HG02852 (cell line): ENCODE data around the gene GRIK3.
"Not testable (repeated sequence)": the region's sequence is repeated elsewhere in the genome, so short reads cannot be mapped to it uniquely, and the experiment has no call there.

ENCODE experiments used
- ATAC-seq: cut with Tn5 transposase; IDR thresholded peaks from one replicate; pipeline ENCODE4 v1.9.1; 2021; ENCODE audit warnings: mild to moderate bottlenecking, moderate library complexity; ENCODE audit not compliant: unreplicated experiment

The GRIK3 gene

DNA sequence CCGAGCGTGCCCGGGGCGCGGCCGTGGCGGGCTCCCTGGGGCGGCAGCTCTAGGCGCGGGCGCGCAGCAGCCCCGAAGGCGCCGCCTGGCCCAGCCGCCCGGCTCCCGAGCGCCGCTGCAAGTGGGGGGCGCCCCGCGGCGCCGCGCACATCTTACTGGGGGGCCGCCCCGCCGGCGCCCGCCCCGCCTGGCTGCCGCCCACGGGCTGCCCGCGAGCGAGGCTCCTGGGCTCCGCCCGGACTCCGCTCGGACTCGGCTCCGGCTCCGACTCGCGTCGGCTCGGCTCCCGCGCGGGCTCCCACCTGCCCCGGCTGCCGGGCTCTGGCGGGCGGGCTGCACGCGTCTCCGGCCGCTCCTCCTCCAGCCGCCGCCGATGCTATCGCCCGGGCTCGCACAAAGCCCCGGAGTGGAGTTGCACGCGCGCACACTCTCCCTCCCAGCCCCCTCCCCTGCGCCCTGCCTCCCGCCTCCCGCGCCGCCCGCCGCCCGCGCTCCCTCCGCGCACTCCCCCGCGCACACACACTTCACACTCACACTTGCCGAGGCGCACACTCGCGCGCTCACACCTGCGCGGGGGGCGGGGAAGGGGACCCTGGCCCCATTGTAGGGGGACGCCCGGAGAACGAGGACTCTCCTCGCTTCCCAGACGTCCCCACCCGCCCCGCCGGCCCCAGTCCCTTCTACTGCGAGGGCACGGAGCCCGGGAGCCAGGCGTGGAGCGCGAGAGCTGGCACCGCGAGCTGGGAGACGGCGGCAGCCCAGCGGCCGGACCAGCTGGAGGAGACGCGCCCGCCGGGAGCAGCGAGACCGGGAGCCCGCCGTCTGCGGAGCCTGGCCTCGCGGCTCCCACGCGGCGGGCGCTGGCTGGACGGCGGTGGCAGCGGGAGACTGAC is at the start of gene GRIK3:
TSS of gene GRIK3 (minus strand) at position 395 of the 893 bp plus-strand sequence. CDS start 407 bp downstream, outside the sequence.
- no peak for ATAC-seq

DNA sequence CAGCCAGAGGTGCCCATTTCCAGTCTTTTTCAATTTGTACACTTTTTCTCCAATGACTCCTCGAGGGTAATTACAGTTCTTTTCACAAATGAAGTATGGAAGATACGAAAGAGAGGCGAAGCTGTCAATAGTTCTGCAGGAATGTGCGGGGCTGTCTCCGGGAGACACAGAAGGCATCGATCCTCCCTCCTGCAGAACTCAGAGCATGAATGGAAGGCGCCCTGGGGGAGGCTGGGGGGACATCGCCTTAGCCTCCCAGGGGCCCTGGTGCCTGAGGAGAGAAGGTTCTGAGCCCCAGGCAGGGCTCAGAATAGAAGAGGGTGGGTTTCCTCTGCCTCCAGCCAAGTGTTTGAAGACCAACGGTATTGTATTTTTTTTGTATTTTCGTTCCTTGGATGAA is 49.7 kb upstream of the GRIK3 start:
- ATAC-seq = no peak

DNA sequence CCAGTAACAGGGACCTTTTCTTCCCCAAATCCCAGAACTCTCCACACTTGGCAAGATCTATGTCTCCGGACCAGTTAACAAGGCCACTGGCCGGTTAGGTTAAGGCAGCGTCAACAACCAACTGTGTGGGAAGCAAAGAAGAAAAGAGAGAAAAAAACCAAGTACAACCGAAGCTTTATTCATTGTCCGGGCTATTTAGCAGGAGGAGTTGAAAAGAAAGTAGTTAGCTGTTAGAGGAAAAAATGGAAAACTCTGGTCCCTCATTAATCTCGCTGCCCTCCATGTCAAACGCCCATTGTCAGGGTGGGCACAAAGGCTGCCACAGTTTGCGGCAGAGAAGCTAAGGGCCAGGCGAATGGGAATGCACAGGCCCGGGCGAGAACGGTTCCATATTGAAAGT is 49.3 kb upstream of the GRIK3 start:
- no peak for ATAC-seq

DNA sequence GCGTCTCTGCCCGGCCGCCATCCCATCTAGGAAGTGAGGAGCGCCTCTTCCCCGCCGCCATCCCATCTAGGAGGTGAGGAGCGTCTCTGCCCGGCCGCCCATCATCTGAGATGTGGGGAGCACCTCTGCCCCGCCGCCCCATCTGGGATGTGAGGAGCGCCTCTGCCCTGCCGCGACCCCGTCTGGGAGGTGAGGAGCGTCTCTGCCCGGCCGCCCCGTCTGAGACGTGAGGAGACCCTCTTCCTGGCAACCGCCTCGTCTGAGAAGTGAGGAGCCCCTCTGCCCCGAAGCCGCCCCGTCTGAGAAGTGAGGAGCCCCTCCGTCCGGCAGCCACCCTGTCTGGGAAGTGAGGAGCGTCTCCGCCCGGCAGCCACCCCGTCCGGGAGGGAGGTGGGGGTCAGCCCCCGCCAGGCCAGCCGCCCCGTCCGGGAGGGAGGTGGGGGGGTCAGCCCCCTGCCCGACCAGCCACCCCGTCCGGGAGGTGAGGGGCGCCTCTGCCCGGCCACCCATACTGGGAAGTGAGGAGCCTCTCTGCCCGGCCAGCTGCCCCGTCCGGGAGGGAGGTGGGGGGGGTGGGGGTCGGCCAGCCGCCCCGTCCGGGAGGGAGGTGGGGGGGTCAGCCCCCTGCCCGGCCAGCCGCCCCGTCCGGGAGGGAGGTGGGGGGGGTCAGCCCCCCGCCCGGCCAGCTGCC is 46.1 kb upstream of the GRIK3 start:
- not testable (repeated sequence) for ATAC-seq

DNA sequence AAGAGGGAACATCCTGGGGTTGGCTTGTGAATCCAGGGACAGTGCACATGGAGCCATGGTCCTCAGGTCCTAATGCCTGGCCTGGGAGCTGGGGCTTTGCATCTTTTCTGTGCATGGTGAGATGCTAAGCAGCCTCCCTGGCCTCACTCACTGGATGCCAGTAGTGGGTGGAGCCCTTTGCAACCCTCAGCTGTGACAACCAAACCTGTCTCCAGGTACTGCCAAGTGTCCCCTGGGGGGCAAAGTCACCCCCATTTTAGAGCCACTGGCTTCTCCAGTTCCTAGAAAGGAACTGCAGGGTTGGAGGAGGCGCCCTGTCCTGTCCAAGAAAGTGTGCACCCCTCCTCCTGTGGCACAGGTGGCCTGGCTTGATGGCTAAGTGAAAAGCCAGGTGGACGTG is 44.6 kb upstream of the GRIK3 start:
- no peak for ATAC-seq

DNA sequence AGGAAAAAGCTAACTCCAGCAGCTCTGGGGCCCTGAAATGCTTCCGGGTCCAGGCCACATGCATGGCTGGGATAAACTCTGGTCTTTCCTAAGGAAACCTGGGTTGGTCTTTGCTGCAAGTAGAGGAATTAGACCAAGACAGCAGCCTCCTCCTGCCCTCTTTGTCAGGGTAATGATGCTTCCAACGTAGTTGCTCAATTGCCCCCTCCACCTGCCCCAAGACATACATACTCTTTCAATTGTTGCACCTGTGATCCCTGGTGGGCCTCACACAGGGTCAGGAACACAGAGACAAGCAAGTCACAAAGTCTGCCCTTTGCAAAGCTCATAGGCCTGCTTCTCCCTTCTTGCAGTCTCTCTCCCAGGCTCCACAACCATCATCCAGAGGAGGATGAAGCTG is 41.9 kb upstream of the GRIK3 start:
- no peak for ATAC-seq

DNA sequence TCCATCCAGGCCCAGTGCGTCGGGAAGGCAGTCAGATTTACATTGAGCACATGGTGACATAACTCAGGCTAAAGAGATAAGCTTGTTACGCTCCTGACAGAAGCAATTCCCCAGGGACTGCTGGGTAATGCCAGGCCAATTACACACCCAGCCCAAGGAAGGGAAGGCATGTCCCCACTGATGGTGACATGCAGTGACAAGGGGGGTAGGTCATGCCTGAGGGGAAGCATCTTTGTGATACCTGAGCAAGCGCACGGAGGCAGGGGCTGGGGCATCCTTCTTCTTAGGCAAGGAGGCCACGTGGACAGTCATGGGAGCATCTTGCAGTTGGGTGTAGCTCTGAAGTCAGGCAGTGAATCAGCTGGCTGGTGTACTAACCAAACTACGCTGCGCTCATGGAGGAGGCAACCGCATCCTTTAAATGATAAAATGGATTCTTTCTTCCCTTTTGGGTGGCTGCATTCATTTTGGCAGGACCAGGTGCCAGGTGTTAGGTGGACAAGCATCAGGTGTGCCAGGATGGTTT is 39.6 kb upstream of the GRIK3 start:
- no peak for ATAC-seq

DNA sequence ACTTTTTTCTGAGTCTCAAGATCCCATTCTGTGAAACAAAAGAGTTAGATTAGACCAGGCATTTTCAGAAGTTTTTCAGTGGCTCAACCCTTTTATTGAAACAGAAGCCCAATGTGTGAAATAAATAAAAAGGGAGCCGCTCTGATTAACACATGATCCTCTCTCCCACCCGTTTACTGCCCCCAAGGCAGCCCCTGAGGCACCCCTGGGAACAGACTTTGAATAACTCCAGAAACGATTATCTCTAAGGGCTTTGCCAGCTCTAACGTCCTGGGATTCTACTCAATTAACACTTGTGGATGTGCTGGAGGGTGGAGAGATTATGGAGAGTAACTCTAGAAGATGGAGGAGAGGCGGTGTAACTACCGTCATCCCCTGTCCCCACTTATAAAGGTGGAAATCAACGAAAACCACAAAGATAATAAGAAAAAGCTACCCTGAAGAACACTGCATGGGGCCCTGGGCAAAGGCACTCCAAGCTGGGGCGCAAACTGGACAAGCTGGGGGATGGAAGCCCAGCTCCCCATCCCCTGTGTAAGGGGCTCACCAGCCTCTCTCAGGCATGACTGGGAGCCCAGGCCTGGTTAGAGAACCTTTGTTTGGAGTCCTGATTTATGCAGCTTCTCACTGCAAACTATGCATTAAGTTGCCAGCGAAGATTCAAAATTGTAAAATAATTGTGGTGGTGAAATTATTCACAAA is 39.0 kb upstream of the GRIK3 start:
- no peak for ATAC-seq

DNA sequence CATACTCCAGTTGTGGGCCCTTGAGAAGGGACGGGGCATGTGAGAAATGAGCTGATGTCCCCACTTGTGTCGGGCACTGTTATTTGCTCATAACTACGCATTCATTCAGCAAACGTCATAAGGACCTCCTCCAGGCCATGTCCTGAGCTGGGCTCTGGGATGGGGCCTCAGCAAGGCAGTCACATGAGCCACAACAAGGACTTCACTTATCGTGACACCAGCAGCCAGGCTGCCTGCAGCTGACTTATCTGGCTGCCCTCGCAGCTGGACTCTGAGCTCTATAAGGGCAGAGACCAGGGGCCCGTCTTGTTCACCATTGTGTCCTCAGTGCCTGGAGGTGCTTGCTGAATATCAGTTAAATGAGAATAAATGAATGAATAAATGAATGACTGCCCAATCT is 37.5 kb upstream of the GRIK3 start:
- ATAC-seq = no peak

DNA sequence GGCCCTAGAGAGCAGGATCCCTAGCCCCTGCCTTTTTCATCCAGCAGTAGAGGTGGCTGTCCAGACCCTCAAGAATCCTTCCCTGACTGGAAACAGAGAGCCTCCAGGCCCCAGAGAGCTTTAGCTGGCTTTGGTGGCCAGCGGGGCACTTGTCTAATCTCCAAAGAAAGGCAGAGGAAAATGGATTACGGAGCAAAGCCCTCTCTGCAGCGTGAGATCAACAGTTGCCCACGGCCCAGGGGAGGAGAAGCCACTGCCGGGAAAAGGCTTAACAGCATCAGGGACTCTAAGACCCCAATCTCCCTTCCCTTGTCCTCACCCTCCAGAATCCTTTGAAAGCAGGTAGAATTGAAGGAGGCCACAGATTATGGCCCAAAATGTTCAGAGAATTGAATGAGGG is 35.8 kb upstream of the GRIK3 start:
- no peak for ATAC-seq

DNA sequence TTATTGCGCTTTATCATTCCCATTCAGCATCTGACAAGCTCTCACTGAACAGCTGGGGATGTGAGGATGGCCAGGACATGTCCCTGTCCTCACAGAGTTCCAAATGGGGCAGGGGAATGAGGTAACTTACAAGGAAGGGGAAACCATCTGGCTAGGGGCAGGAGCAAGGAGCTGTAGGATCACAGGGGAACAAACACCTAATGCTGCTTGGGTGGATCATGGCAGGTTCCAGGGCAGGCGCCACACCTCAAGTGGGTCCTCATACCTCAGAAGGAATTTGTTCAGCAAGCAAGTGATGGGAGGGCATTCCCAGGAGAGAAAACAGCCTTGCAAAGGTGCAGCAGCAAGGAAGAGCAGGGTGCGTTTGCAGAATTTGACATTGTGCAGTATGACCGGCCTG is 35.1 kb upstream of the GRIK3 start:
- ATAC-seq = no peak

DNA sequence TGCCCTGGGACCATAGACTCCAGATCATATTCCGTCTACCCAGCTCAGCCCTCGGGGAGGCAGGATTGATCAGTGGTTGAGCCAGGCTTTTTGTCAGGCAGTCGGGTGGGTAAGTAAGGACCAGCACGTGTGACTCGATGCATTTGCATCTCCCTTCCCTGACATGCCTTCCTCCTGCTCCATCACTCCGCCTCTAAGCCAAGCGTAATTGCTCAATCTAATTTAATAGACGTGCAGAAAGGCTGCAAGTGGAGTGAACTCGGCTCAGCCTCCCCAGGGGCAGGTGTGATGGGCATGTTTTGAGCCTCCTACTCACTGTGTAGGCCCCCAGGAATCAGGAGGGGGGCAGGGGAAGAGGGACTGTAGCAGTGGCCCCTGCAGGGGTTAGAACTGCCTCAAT is 34.6 kb upstream of the GRIK3 start:
- no peak for ATAC-seq

DNA sequence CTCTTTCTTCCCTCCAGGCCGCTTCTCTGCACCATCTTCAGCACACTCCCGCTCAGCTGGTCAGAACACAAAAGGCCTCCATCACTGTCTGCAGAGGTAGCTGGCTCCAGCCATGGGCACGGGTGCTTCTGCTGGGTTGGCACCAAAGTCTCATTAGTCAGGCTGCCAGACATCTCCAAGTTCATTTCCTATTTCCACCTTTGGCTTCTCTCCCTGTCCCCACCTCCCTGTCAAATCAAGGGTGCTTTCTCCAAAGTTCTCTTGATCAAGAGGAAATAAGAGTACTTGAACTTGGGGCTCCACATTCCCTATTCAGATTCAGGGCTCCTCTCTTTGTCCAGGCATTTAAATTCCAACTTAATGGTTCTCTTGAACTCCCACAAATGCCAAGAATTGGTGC is 33.9 kb upstream of the GRIK3 start:
- no peak for ATAC-seq

DNA sequence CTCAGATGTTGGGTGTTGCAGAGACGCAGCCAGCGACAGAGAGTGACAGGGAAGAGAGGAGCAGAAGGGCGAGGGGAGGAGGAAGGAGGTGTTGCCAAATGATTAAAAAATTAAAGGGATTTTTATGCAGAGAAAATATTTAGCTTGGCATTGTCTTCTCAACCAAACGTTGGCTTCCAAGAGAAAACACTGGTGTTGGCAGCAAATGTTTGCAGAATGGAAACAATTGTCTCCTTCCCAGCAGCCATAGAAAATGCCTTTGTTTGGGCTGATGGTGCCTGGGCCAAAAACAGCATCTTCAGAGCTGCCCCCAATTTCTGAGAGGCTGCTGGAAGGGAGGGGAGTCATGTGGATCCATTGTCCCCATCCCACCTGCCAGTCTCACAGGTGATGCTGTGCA is 29.7 kb upstream of the GRIK3 start:
- no peak for ATAC-seq

DNA sequence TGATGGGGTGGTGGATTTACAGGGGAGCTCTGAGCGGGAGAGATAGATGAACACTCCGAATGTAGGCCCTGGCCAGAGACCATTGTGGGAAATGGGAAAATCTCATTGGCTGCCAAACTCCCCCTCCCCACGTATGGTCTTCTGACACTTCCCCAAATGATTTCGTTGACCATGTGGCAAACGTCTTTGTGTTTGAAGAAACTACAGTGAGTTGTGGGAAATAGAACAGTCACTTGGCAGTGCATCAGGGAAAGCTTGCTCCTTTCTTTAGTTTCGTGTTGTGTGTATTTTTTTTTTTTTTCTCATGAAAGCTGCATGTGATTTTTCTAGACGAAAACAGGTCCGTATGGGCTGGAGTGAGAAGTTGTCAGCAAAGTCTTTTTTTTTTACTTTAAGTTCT is 25.0 kb upstream of the GRIK3 start:
- no peak for ATAC-seq

DNA sequence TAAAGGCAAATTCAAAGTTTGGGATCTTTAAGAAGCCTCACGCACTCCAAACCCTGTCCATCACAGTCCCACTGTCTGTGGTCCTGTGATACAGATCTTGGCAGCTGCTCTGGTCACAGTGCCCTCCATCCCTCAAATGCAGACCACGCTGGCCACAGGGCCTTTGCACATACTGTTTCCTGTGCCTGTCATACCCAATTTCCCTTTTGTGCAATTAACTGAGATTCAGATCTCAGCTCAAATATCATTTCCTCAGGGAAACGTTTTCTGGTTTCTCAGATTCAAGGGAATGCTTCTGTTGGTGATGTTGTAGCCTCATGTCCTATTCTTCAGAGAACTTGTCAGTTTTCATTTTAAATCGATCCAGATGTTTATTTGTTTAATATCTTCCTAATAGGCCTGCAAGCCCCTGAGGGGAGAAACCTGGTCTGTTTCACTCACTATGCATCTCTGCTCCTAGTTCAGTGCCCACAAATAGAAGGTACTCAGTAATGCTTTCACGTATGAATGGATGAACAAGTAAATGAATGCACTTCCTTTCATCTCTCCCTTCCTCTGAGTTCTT is 24.2 kb upstream of the GRIK3 start:
- no peak for ATAC-seq

DNA sequence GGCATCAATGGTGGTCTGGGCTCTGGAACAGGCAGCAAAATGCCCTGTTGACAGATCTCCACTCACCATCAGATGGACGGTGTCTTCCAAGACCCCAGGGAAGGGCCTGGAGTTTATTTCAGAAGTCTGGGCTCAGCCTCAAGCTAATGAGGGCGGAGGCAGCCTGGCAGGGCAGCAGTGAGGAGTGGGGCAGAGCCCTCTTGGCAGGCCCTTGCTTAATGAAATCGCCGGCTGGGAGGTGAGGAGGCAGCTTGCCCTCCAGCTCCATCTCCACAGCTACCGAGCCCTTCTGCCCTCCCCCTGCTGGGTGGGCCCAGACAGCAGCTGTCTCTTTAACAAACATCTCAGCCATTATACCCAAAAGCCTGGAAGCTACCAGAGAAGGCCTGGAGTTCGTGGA is 22.0 kb upstream of the GRIK3 start:
- ATAC-seq = no peak

DNA sequence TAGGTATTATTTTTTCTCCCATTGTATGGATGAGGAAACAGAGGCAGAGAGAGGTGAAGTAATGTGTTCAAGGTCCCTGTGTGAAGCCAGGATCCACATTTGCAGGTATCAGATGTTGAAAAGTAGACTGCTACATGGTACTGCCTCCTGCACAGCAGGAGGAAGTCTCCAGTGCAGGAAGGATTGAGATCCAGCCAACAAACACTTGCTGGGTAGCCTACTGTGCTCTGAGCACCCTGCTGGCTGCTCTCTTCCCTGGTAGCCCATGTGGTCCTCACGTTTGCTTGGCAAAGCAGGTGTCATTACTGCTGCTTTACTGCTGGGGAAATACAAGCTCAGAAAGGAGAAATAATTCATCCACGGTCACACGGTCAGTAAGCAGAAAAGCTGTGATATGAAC is 21.3 kb upstream of the GRIK3 start:
- no peak for ATAC-seq

DNA sequence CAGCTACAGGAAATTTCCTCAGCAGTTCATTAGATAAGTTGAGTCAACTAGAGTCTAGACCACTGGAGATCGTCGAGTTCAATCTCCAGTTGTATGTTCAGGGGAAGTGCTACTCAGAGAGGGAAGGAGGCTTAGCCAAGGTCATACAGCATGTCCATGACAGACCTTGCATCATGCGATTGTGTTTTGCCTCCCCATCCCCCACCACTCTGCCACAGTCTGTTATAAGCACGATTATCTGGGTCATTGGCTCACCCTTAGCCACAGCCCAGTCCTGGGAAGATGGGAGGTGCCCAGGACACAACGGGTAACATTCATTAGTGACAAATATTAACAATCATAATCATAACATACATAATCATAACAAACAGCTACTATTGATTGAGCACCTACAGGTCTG is 18.9 kb upstream of the GRIK3 start:
- ATAC-seq = no peak

DNA sequence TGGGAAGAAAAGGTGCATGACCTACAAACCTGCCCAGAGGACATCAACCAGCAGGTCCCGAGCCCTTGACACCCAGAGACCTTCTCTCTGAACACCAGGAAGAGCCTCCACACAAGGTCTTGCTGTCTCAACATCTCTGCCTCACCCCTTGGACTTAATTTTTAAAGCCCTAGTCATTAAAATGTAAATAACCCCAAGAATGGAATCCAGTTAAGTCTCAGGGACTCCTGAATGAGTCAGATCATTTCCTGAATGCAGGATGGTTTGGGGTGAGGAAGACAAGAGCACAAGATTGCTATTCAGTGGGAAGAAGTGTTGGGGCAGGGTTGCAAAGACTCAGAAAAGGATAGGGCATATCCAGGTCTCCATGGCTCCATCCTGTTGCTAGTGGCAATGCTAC is 17.8 kb upstream of the GRIK3 start:
- no peak for ATAC-seq

DNA sequence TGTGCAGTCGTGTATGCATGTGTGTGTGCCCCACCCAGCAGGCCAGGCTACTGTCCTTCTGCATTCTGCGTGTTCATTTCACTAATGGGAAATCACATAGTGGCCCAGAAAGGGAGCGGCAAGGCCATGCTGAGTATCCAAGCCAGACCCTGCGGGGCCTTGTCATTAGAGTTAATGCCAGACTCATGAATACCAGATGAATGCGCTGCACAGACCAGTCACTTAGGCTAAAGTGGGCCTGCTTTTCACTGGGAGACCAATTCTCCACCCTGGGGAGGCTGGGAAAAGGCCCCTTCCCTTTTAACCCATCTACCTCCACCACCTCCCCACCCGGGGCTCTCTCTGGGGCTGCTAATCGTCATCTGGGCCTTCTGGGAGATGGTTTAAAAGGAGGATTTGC is 17.0 kb upstream of the GRIK3 start:
- ATAC-seq = no peak
